ENCODE results near the gene MRPL58.

DNA sequence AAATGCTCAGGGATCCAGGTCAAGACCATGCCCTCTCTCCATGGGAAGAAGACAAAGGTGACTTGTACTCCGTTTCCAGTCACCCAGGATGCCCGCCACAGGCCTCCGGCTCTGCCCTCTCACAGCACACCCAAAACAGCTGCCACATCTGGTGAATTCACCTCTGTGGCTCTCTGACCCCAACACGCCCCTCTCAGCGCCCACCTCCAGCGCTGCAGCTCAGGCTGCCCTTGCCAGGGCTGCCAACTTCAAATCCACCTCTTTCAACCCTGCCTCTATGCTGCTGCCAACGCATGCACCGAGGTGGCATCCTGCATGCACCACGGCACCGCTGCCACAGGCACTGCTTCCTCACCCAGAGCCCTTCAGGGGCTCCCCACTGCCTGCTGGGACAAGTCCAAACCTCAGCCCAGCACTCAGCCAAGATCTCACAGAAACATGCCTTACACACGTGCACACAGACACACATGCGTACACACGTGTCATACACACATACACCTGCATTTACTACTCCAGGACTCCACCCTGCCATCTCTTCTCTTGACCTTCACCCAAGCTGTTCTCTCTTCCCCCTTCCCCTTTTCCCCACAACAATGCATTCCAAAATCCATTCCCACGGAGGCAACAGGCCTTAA, 47.4 kb upstream of the MRPL58 start:
- no peak for TF ChIP-seq CTCF (IDR thresholded peaks at IDR 0.05; ENCODE audit: poor library complexity)
- TF ChIP-seq EZH2phosphoT487 (IDR thresholded peaks at IDR 0.05; ENCODE audit: low read depth, severe bottlenecking, unreplicated experiment) = no peak
